Neural crest cell (in vitro differentiated cells): Measurements from ENCODE around the gene LRRC27. TPM values are rescaled to one million over a fixed set of nuclear protein-coding genes. Genes with fewer than 3 reads are reported as not detected.

Source experiments
- DNase-seq: peaks from one replicate; pipeline ENCODE4 v3.0.0; 2021; ENCODE audit warnings: low read depth, mixed read lengths, low spot score
- H3K27ac Mint-ChIP-seq: one replicate; pipeline ENCODE4 v1.8.0; 2021; ENCODE audit warnings: mild to moderate bottlenecking, mixed read lengths; ENCODE audit not compliant: unreplicated experiment
- H3K27me3 Mint-ChIP-seq: 2 replicates; pipeline ENCODE4 v1.8.0; 2021; ENCODE audit warnings: low read depth, mild to moderate bottlenecking, mixed read lengths
- H3K36me3 Mint-ChIP-seq: 2 replicates; pipeline ENCODE4 v1.8.0; 2021; ENCODE audit warnings: low read depth, mild to moderate bottlenecking, mixed read lengths
- H3K4me1 Mint-ChIP-seq: 2 replicates; pipeline ENCODE4 v1.8.0; 2021; ENCODE audit warnings: mixed read lengths
- H3K4me3 Mint-ChIP-seq: one replicate; pipeline ENCODE4 v1.8.0; 2021; ENCODE audit warnings: mild to moderate bottlenecking, mixed read lengths
- H3K9me3 Mint-ChIP-seq: 2 replicates; pipeline ENCODE4 v1.8.0; 2021; ENCODE audit warnings: mixed read lengths
- total RNA-seq: library from RNA; stranded (reverse); gene quantifications from 2 replicates; pipeline ENCODE4 v1.2.1, GENCODE V29; 2021
- TF ChIP-seq, protein P1 (sequence below): fragments of 200-600 bp; sonication (generic); conservative IDR thresholded peaks from 2 replicates; pipeline ENCODE4 v1.5.0; 2021; ENCODE audit warnings: antibody characterized with exemption, mild to moderate bottlenecking

The LRRC27 gene
- total RNA-seq, 1 donor from 2014 or later = 21.9 TPM

GRCh38 chr10:132412316-132413192 lies 80.6 kb downstream of the LRRC27 start:
- H3K27ac Mint-ChIP-seq = peak overlapping the region; percentile 57
- no peaks in the 10 kb centered on the region for H3K27me3 Mint-ChIP-seq
- no peak for DNase-seq
- no peak overlapping the region for H3K4me3 Mint-ChIP-seq
- H3K36me3 Mint-ChIP-seq = peaks cover 6% of the 10 kb centered on the region
- TF ChIP-seq, protein P1, sequence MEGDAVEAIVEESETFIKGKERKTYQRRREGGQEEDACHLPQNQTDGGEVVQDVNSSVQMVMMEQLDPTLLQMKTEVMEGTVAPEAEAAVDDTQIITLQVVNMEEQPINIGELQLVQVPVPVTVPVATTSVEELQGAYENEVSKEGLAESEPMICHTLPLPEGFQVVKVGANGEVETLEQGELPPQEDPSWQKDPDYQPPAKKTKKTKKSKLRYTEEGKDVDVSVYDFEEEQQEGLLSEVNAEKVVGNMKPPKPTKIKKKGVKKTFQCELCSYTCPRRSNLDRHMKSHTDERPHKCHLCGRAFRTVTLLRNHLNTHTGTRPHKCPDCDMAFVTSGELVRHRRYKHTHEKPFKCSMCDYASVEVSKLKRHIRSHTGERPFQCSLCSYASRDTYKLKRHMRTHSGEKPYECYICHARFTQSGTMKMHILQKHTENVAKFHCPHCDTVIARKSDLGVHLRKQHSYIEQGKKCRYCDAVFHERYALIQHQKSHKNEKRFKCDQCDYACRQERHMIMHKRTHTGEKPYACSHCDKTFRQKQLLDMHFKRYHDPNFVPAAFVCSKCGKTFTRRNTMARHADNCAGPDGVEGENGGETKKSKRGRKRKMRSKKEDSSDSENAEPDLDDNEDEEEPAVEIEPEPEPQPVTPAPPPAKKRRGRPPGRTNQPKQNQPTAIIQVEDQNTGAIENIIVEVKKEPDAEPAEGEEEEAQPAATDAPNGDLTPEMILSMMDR = no peak
- H3K4me1 Mint-ChIP-seq = peaks cover 31% of the 10 kb centered on the region
- no peaks in the 10 kb centered on the region for H3K9me3 Mint-ChIP-seq

DNA sequence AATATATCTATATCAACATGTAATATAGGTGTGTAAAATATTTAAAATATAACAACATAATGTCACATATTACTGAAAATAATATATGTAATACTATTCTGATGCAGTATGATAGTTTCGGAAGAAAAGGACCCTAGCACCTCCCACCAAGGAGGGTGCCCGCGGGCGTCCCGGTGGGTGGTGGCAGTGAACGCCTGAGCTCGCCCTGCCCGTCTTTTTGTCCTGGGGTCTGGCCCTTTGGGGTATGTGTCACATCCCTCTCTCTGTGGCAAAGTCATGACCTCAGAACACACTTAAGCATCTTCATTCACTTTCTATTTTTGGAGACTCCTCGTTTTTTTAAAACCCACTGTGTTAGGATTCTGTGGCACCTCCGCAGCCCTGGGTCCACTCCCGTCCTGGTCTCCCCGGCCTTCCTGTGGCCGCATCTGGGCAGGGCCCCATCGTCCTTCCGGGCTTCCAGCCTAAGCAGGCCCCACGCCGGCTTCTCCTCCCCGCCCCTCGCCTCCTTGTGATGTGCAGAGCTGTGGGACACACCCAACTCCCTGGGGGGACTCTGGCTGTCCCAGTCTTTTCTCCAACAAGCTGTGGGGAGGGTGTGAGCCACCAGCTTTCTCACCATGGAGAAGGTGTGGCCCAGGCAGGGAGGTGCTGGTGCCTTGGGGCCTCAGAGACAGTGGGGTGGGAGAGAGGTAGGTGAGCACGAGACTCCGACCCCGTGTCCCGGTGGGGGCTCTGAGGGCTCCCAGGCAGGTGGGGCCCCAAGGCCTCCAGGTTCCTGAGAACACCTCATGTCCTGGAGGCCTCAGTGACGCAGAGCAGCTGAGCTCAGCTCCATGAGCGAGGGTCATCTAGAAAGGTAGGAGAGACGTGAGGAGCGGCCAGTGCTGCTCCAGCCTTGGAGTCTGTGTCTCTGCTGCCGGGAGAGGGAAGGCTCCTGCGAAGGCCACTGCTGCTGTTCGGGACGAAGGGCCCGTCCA lies 81.5 kb downstream of the LRRC27 start:
- Mint-ChIP-seq H3K27ac (no peak overlapping the region), H3K36me3 (peaks cover 6% of the 10 kb centered on the region), H3K4me3 (no peak overlapping the region), H3K27me3 (no peaks in the 10 kb centered on the region), H3K4me1 (peaks cover 37% of the 10 kb centered on the region), H3K9me3 (no peaks in the 10 kb centered on the region)
- no peak for DNase-seq
- TF ChIP-seq, protein P1 = no peak

GRCh38 chr10:132414402-132415016 lies 82.5 kb downstream of the LRRC27 start:
- peaks cover 37% of the 10 kb centered on the region for H3K4me1 Mint-ChIP-seq
- no peak overlapping the region for H3K4me3 Mint-ChIP-seq
- no peaks in the 10 kb centered on the region for H3K27me3 Mint-ChIP-seq
- no peak for DNase-seq
- H3K36me3 Mint-ChIP-seq = peaks cover 6% of the 10 kb centered on the region
- TF ChIP-seq, protein P1 = no peak
- H3K27ac Mint-ChIP-seq = peak overlapping the region; percentile 87
- no peaks in the 10 kb centered on the region for H3K9me3 Mint-ChIP-seq

- TF ChIP-seq, protein P1 = no peak
- Mint-ChIP-seq H3K4me1 (peaks cover 39% of the 10 kb centered on the region), H3K9me3 (no peaks in the 10 kb centered on the region), H3K27me3 (no peaks in the 10 kb centered on the region), H3K4me3 (no peak overlapping the region), H3K27ac (peak overlapping the region; percentile 20), H3K36me3 (peaks cover 6% of the 10 kb centered on the region)
- no peak for DNase-seq
Observed at GRCh38 chr10:132415255-132415654, 83.3 kb downstream of the LRRC27 start.

GRCh38 chr10:132415956-132416355 lies 84.0 kb downstream of the LRRC27 start:
- DNase-seq = no peak
- Mint-ChIP-seq H3K4me1 (peaks cover 46% of the 10 kb centered on the region), H3K27me3 (no peaks in the 10 kb centered on the region), H3K9me3 (no peaks in the 10 kb centered on the region), H3K4me3 (no peak overlapping the region), H3K27ac (no peak overlapping the region), H3K36me3 (peaks cover 6% of the 10 kb centered on the region)
- TF ChIP-seq, protein P1 = no peak
